Stimulated activated CD4-positive, alpha-beta T cell treated with anti-CD3 and anti-CD28 coated beads, Interleukin-12 subunit alpha, Interleukin-12 subunit beta, amount 100 ng/mL, for 4 hours (primary cell): Measurements from ENCODE around the gene AFF1.
A peak's percentile ranks its signal among the peaks of the same experiment; 100 is the strongest.
"Not testable (repeated sequence)": the region's sequence is repeated elsewhere in the genome, so short reads cannot be mapped to it uniquely, and the experiment has no call there.

Source experiments
- DNase-seq: peaks from one replicate; pipeline ENCODE4 v3.0.0-alpha.2; 2020

The AFF1 gene

GRCh38 chr4:86978709-86979108 lies 43.9 kb downstream of the AFF1 start:
- no peak for DNase-seq

- no peak for DNase-seq
Measured at GRCh38 chr4:86980230-86980629, 45.4 kb downstream of the AFF1 start.

- DNase-seq = no peak
Measured at GRCh38 chr4:86981789-86982188, 47.0 kb downstream of the AFF1 start.

- not testable (repeated sequence) for DNase-seq
Measured at GRCh38 chr4:86985852-86986251, 51.0 kb downstream of the AFF1 start.

GRCh38 chr4:86989658-86990057 lies 54.8 kb downstream of the AFF1 start:
- not testable (repeated sequence) for DNase-seq

GRCh38 chr4:86990510-86990909 lies 55.7 kb downstream of the AFF1 start:
- DNase-seq = no peak

GRCh38 chr4:86991994-86992393 lies 57.2 kb downstream of the AFF1 start:
- no peak for DNase-seq

GRCh38 chr4:86993909-86994681 lies 59.3 kb downstream of the AFF1 start:
- DNase-seq = no peak

GRCh38 chr4:86994686-86995085 lies 59.9 kb downstream of the AFF1 start:
- DNase-seq = no peak

- DNase-seq = not testable (repeated sequence)
Measured at GRCh38 chr4:86996510-86996909, 61.7 kb downstream of the AFF1 start.

GRCh38 chr4:86999136-86999643 lies 64.4 kb downstream of the AFF1 start:
- DNase-seq = no peak

- DNase-seq = no peak
Measured at GRCh38 chr4:87002682-87003043, 67.9 kb downstream of the AFF1 start.

- no peak for DNase-seq
Measured at GRCh38 chr4:87003266-87003665, 68.5 kb downstream of the AFF1 start.

GRCh38 chr4:87005369-87005689 lies 70.5 kb downstream of the AFF1 start:
- DNase-seq = no peak

GRCh38 chr4:87005690-87006425 lies 71.0 kb downstream of the AFF1 start:
- peak; percentile 15 for DNase-seq

GRCh38 chr4:87006426-87006675 lies 71.5 kb downstream of the AFF1 start:
- no peak for DNase-seq

- DNase-seq = peak; percentile 75
Measured at GRCh38 chr4:87006676-87007527, 72.1 kb downstream of the AFF1 start.

- peak; percentile 30 for DNase-seq
Measured at GRCh38 chr4:87007528-87008446, 73.0 kb downstream of the AFF1 start.

GRCh38 chr4:87009095-87009648 lies 74.4 kb downstream of the AFF1 start:
- no peak for DNase-seq

- DNase-seq = no peak
Measured at GRCh38 chr4:87010192-87010591, 75.4 kb downstream of the AFF1 start.

- no peak for DNase-seq
Measured at GRCh38 chr4:87011340-87012034, 76.7 kb downstream of the AFF1 start.
